Testis (tissue), 3 donors: ENCODE measurements around the gene GMDS. TPM values are rescaled to one million over a fixed set of nuclear protein-coding genes. Genes with fewer than 3 reads are reported as not detected.

ENCODE experiments used
- DNase-seq: peaks from one replicate; pipeline ENCODE4 v3.0.0-alpha.2; 2019
- H3K27ac ChIP-seq, 2 donors: fragments of 200-600 bp; sonication (generic); one replicate each; pipeline ENCODE4 v1.5.1; 2019
- H3K27me3 ChIP-seq: fragments of 200-600 bp; sonication (generic); one replicate; pipeline ENCODE4 v1.5.1; 2019
- H3K36me3 ChIP-seq: fragments of 200-600 bp; sonication (generic); one replicate; pipeline ENCODE4 v1.5.1; 2017; ENCODE audit warnings: low read depth; ENCODE audit errors: missing control alignments
- H3K4me1 ChIP-seq: fragments of 200-600 bp; sonication (generic); one replicate; pipeline ENCODE4 v1.5.1; 2019
- H3K4me3 ChIP-seq, 2 donors: fragments of 200-600 bp; sonication (generic); one replicate each; pipeline ENCODE4 v1.5.1; 2017 to 2019
- H3K9me3 ChIP-seq: fragments of 200-600 bp; sonication (generic); one replicate; pipeline ENCODE4 v1.5.1; 2017
- CTCF ChIP-seq, 3 experiments: fragments of 450-650 bp in 2 of 3; fragments of 200-600 bp in 1 of 3; sonication (generic) in 1 of 3; IDR thresholded peaks; one replicate each; pipeline ENCODE4 v1.5.1; 2016 to 2019; ENCODE audit warnings: antibody characterized with exemption in 3 of 3, mild to moderate bottlenecking in 2 of 3, moderate library complexity in 1 of 3
- POLR2A ChIP-seq: fragments of 450-650 bp; IDR thresholded peaks from one replicate; pipeline ENCODE4 v1.6.1; 2017; ENCODE audit warnings: antibody characterized with exemption, mild to moderate bottlenecking, moderate library complexity
- WGBS, 2 donors: methylation state at CpG; one replicate each; pipeline ENCODE4 v1.1.5; 2018; 5-methylcytosine and 5-hydroxymethylcytosine counted together
- intact Hi-C: fragments of 100-400 bp; cut with DNase I; formaldehyde crosslinking; loops from one replicate; pipeline ENCODE4 v1.15.1; 2023; ENCODE audit warnings: low total_unique reads
- polyA plus RNA-seq: library from polyadenylated mRNA; stranded (reverse); fragments of 350-450 nt; fragmentation: Illumina TruSeq; extraction: RNeasy Lipid Tissue Mini Kit (QIAGEN cat#74804); gene quantifications from one replicate; pipeline ENCODE4 v1.2.3, GENCODE V29; 2014; ENCODE audit warnings: low read depth, low replicate concordance; ENCODE audit not compliant: insufficient read depth
- total RNA-seq, 2 donors: library from RNA; depleted of rRNA; stranded (reverse); fragments of >200 nt; gene quantifications; one replicate each; pipeline ENCODE4 v1.2.3, GENCODE V29; 2016

GMDS gene
- total and polyA plus RNA-seq, 3 donors from 2014 or later = 19.6 to 31.1 (median 22.2) TPM

- 43 to 52% methylated on average over 17 of the region's 17 CpGs for WGBS, 2 donors
- H3K4me3 ChIP-seq = no peak overlapping the region
- no peaks in the 10 kb centered on the region for H3K27me3 ChIP-seq
- no peaks in the 10 kb centered on the region for H3K9me3 ChIP-seq
- TF ChIP-seq POLR2A = no peak
- TF ChIP-seq CTCF (IDR thresholded peaks at IDR 0.05) = no peak
- H3K4me1 ChIP-seq = peaks cover 14% of the 10 kb centered on the region
- no peak for DNase-seq
- H3K27ac ChIP-seq = peak overlapping the region in 1 of 2 donors; percentile 74
- H3K36me3 ChIP-seq = no peaks in the 10 kb centered on the region
- intact Hi-C loops = no loop called here
These were observed 442.7 kb downstream of the GMDS start for GRCh38 chr6:1802491-1803395.

GRCh38 chr6:1801401-1801800, 444.0 kb downstream of the GMDS start:
- 85% methylated on average over 7 of the region's 7 CpGs for WGBS, 2 donors
- no peaks in the 10 kb centered on the region for H3K27me3 ChIP-seq
- peaks cover 14% of the 10 kb centered on the region for H3K4me1 ChIP-seq
- intact Hi-C loops = no loop called here
- DNase-seq = no peak
- no peak overlapping the region for H3K27ac ChIP-seq
- H3K9me3 ChIP-seq = no peaks in the 10 kb centered on the region
- TF ChIP-seq CTCF (IDR thresholded peaks at IDR 0.05) = no peak
- TF ChIP-seq POLR2A = no peak
- no peak overlapping the region for H3K4me3 ChIP-seq
- no peaks in the 10 kb centered on the region for H3K36me3 ChIP-seq

- Histone ChIP-seq H3K27me3 (no peaks in the 10 kb centered on the region), H3K4me3 (no peak overlapping the region), H3K27ac (no peak overlapping the region), H3K9me3 (no peaks in the 10 kb centered on the region), H3K4me1 (peaks cover 14% of the 10 kb centered on the region), H3K36me3 (no peaks in the 10 kb centered on the region)
- whole genome bisulfite sequencing, 2 donors = 84 to 91% methylated on average over 3 to 4 of the region's 4 CpGs
- TF ChIP-seq CTCF (IDR thresholded peaks at IDR 0.05) = no peak
- TF ChIP-seq POLR2A = no peak
- intact Hi-C loops = no loop called here
- no peak for DNase-seq
These were observed 444.6 kb downstream of the GMDS start for GRCh38 chr6:1800845-1801244.

GRCh38 chr6:1798965-1799325, 446.5 kb downstream of the GMDS start:
- peak overlapping the region in 1 of 2 donors; percentile 46 for H3K27ac ChIP-seq
- H3K36me3 ChIP-seq = no peaks in the 10 kb centered on the region
- TF ChIP-seq POLR2A = no peak
- no peak for TF ChIP-seq CTCF (IDR thresholded peaks at IDR 0.05)
- H3K4me1 ChIP-seq = peaks cover 14% of the 10 kb centered on the region
- no peaks in the 10 kb centered on the region for H3K9me3 ChIP-seq
- no peak overlapping the region for H3K4me3 ChIP-seq
- 92 to 94% methylated on average over 8 of the region's 8 CpGs for WGBS, 2 donors
- intact Hi-C loops = no loop called here
- no peaks in the 10 kb centered on the region for H3K27me3 ChIP-seq
- DNase-seq = no peak
